SK-N-DZ (cell line): ENCODE measurements around the gene ZNF556.
"Not testable (repeated sequence)": the region's sequence is repeated elsewhere in the genome, so short reads cannot be mapped to it uniquely, and the experiment has no call there.

Experiments
- DNase-seq: peaks from one replicate; pipeline ENCODE4 v3.0.0-alpha.2; 2015; ENCODE audit warnings: low spot score

The ZNF556 gene

GRCh38 chr19:2853015-2853606 lies 14.0 kb upstream of the ZNF556 start:
- DNase-seq = no peak

- no peak for DNase-seq
These were observed 12.3 kb upstream of the ZNF556 start for GRCh38 chr19:2854849-2855248.

- DNase-seq = no peak
These were observed 10.6 kb upstream of the ZNF556 start for GRCh38 chr19:2856457-2857050.

- DNase-seq = no peak
These were observed 8.3 kb upstream of the ZNF556 start for GRCh38 chr19:2858864-2859263.

- no peak for DNase-seq
These were observed 3.3 kb upstream of the ZNF556 start for GRCh38 chr19:2863816-2864215.

- no peak for DNase-seq
These were observed 1.6 kb upstream of the ZNF556 start for GRCh38 chr19:2865334-2866100.

- DNase-seq = no peak
These were observed 575 bp upstream of the ZNF556 start for GRCh38 chr19:2866495-2867024.

- DNase-seq = no peak
These were observed 2.5 kb downstream of the ZNF556 start for GRCh38 chr19:2869618-2870017.

- DNase-seq = peak; percentile 21
These were observed 5.0 kb downstream of the ZNF556 start for GRCh38 chr19:2872175-2872574.

- no peak for DNase-seq
These were observed 10.5 kb downstream of the ZNF556 start for GRCh38 chr19:2877398-2878331.

GRCh38 chr19:2883686-2884439 lies 16.7 kb downstream of the ZNF556 start:
- DNase-seq = peak; percentile 29

- no peak for DNase-seq
These were observed 18.6 kb downstream of the ZNF556 start for GRCh38 chr19:2885736-2886135.

GRCh38 chr19:2887391-2887914 lies 20.3 kb downstream of the ZNF556 start:
- peak; percentile 77 for DNase-seq

GRCh38 chr19:2888731-2889224 lies 21.6 kb downstream of the ZNF556 start:
- DNase-seq = no peak

- not testable (repeated sequence) for DNase-seq
These were observed 23.4 kb downstream of the ZNF556 start for GRCh38 chr19:2890531-2890930.

- no peak for DNase-seq
These were observed 29.6 kb downstream of the ZNF556 start for GRCh38 chr19:2896694-2897093.

GRCh38 chr19:2900296-2901252 lies 33.4 kb downstream of the ZNF556 start, which contains the start of gene ZNF57:
Gene ZNF57 (plus strand): TSS chr19:2900928. CDS start chr19:2901046, 118 bp downstream.
- peak; percentile 97 for DNase-seq

GRCh38 chr19:2902590-2903218 lies 35.6 kb downstream of the ZNF556 start:
- DNase-seq = no peak

GRCh38 chr19:2903326-2903725 lies 36.2 kb downstream of the ZNF556 start:
- not testable (repeated sequence) for DNase-seq
